Activated naive CD8-positive, alpha-beta T cell treated with anti-CD3 and anti-CD28 coated beads, Interleukin-2, amount 50 U/mL, for 24 hours (primary cell): ENCODE results near the gene CPTP.
"Not testable (repeated sequence)": the region's sequence is repeated elsewhere in the genome, so short reads cannot be mapped to it uniquely, and the experiment has no call there.

Source experiments
- ATAC-seq: fragments of 150-1000 bp; cut with Tn5 transposase; one replicate; pipeline ENCODE4 v1.10.0; 2021
- DNase-seq: peaks from one replicate; pipeline ENCODE4 v3.0.0; 2021
- H3K27ac Mint-ChIP-seq: one replicate; pipeline ENCODE4 v1.8.0; 2021; ENCODE audit warnings: mild to moderate bottlenecking, mixed read lengths
- H3K27me3 Mint-ChIP-seq: one replicate; pipeline ENCODE4 v1.8.0; 2021; ENCODE audit warnings: mixed read lengths
- H3K36me3 Mint-ChIP-seq: one replicate; pipeline ENCODE4 v1.8.0; 2021; ENCODE audit warnings: low read depth, mixed read lengths
- H3K4me1 Mint-ChIP-seq: one replicate; pipeline ENCODE4 v1.8.0; 2021; ENCODE audit warnings: mixed read lengths
- H3K4me3 Mint-ChIP-seq: one replicate; pipeline ENCODE4 v1.8.0; 2021; ENCODE audit warnings: mild to moderate bottlenecking, moderate library complexity, mixed read lengths
- H3K9me3 Mint-ChIP-seq: one replicate; pipeline ENCODE4 v1.8.0; 2021; ENCODE audit warnings: mixed read lengths

Gene CPTP

DNA sequence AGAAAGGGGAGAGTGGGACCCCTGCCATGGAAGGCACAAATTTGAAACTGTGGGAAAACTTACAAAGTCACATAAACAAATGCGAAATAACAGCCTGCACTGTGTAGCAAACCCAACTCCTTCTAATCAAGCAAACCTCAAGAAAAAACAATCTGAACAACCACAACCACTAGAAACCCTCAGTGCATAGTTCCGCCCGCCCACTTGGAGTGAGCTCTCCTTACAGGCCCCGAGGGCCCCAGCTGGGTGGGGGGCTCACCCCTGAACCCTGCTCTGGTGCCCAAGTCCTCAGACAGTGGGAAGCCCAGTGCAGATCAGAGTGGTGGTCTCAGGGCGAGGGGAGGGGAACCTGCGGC is 34.7 kb downstream of the CPTP start:
- Mint-ChIP-seq H3K36me3 (no peaks in the 10 kb centered on the region), H3K27me3 (peaks cover 5% of the 10 kb centered on the region), H3K4me3 (no peak overlapping the region), H3K4me1 (peaks cover 13% of the 10 kb centered on the region), H3K27ac (no peak overlapping the region), H3K9me3 (no peaks in the 10 kb centered on the region)
- DNase-seq: no peak
- ATAC-seq: no peak

DNA sequence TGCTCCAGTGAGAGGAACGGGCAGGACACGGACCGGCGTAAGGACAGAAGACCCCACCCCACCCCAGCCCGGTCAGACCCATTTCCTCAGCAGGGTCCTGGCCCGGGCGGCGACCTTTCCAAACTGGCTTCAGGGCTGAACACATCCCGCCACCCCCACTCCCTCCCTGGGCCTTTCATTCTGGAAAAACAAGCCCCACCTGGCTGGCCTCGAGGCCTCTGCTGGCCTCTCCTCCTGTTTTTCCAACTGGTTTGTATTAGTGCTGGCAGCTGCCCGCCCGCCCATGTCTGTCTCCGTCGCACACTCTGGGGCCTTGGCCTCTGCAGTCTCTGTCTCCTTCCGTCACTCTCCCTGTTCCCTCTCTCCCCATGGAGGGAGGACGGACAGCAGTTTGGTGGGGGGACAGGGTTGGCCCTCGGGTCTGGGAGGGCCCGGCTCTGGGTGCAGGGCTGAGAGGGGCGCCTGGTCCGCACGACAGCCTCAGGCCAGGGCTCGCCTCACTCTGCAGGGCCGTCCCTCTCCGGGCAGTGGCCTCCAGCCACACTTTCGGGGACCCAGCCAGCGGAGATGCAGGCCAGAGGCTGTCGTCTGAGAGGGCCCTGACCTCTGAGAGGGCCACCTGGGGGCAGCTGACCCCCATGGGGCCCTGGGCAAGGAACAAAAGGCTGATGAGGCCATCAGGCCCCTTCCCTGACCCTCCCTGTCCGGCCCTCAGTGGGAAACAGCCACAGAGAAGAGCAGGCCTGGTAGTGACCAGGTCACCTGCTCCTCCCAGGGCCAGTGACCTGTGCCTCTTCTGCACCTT is 35.3 kb downstream of the CPTP start:
- ATAC-seq (no peak), DNase-seq (no peak)
- Mint-ChIP-seq H3K36me3 (no peaks in the 10 kb centered on the region), H3K4me1 (peaks cover 12% of the 10 kb centered on the region), H3K9me3 (no peaks in the 10 kb centered on the region), H3K27me3 (peaks cover 3% of the 10 kb centered on the region), H3K27ac (no peak overlapping the region), H3K4me3 (no peak overlapping the region)

DNA sequence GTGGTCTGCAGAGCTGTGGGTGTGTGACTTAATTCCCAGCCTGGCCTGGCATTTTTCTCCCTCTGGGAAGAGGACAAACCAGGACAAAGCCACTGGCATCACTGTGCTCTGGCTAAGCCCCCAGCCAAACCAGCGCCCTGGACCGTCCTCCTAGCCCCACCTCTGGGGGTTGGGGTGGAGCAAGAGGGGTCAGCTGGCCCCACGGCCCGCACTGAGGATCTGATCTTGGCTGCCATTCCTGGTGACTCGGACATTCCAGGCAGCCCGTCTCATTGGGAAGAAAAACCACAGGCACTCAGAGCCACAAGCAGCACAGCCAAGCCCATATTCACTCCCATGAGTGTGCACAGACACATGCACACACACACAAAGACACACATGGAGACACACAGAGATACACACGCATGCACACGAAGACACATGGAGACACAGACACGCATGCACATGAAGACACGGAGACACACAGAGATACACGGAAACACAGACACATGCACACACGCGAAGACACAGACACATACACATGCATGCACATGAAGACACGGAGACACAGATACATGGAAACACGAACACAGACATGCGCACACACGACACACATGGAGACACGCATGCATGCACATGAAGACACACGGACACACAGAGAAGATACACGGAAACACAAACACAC is 36.0 kb downstream of the CPTP start:
- Mint-ChIP-seq H3K27me3 (peaks cover 3% of the 10 kb centered on the region), H3K27ac (no peak overlapping the region), H3K9me3 (no peaks in the 10 kb centered on the region), H3K4me3 (no peak overlapping the region), H3K4me1 (peaks cover 12% of the 10 kb centered on the region), H3K36me3 (no peaks in the 10 kb centered on the region)
- no peak for ATAC-seq
- DNase-seq: no peak

DNA sequence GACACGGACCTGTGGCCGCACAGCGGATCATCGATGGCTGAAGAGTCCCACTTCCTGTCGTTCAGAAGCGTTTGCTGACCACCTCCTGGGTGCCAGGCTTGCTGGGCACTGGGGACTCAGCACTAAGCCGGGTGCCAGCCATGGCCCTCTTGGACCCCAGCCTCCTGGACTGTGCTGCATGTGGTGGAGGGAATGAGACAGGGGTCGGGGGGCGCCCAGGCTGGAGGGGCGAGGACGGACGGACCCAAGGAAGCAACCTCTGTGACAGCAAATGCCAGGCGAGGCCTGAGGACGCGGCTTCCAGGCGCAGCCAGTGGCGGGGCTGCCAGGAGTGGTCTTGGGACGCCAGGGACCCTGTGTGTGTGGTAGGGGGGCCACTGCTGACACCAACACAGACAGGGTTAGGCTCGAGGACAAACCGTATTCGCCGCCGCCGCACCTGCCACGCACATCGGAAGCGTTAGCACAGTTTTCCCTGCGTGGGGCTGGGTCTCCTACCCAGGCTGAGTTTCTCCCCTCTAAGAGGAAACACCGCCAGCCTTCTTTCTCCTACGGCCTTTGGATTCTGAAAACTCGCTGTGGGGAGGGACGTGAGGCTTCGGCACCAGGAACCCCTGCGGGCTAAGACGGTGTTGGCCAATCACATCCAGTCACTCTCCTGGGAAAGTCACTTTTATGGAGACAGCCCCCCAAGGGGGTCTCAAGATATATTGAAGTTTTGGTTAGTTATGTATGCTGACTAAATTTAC is 36.8 kb downstream of the CPTP start:
- ATAC-seq (no peak), DNase-seq (no peak)
- H3K4me1 Mint-ChIP-seq: peaks cover 12% of the 10 kb centered on the region
- no peak overlapping the region for H3K4me3 Mint-ChIP-seq
- H3K27ac Mint-ChIP-seq: no peak overlapping the region
- H3K9me3 Mint-ChIP-seq: no peaks in the 10 kb centered on the region
- H3K27me3 Mint-ChIP-seq: peaks cover 3% of the 10 kb centered on the region
- H3K36me3 Mint-ChIP-seq: no peaks in the 10 kb centered on the region

DNA sequence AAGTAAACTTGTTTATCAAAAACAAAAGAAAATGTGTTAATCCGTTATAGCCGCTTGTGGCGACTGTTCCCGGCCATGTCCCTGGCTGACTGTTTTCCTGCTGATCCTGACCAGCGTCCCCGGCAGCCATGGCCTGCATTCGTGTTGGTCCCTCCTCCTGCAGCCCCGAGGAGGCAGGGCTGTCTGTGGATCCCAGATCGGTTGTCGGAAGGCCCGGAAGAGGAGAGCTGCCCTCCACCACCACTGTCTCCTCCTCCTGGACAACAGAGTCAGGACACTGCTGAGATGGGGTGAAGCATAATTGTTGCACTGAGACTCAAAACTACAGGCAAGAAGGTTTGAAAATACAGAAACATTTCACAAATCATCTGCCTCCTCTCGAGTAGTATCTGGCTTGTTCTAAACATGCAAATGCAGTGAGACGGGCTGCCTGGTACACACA is 37.4 kb downstream of the CPTP start:
- ATAC-seq: no peak
- Mint-ChIP-seq H3K4me3 (no peak overlapping the region), H3K9me3 (no peaks in the 10 kb centered on the region), H3K4me1 (peaks cover 12% of the 10 kb centered on the region), H3K36me3 (no peaks in the 10 kb centered on the region), H3K27ac (no peak overlapping the region), H3K27me3 (peaks cover 3% of the 10 kb centered on the region)
- no peak for DNase-seq

DNA sequence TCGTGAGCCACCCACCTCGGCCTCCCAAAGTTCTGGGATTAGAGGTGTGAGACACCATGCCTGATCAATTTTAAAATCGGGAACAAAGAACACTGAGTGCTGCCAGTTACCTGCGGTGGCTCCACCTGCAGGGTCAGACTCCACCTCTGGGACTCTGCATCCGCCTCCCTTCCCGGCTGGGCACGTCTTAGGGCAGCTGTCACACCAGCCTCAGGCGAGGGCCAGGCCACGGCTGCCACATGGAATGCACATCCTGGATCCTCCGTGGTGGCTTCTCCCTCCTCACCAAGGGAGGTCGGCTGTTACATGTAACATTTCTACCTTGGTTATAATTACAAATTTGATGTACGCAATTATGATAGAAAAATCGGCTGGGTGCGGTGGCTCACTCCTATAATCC is 39.7 kb downstream of the CPTP start:
- no peak for DNase-seq
- H3K36me3 Mint-ChIP-seq: no peaks in the 10 kb centered on the region
- H3K4me3 Mint-ChIP-seq: no peak overlapping the region
- no peak for ATAC-seq
- H3K27me3 Mint-ChIP-seq: peaks cover 2% of the 10 kb centered on the region
- no peaks in the 10 kb centered on the region for H3K9me3 Mint-ChIP-seq
- no peak overlapping the region for H3K27ac Mint-ChIP-seq
- H3K4me1 Mint-ChIP-seq: peaks cover 2% of the 10 kb centered on the region

DNA sequence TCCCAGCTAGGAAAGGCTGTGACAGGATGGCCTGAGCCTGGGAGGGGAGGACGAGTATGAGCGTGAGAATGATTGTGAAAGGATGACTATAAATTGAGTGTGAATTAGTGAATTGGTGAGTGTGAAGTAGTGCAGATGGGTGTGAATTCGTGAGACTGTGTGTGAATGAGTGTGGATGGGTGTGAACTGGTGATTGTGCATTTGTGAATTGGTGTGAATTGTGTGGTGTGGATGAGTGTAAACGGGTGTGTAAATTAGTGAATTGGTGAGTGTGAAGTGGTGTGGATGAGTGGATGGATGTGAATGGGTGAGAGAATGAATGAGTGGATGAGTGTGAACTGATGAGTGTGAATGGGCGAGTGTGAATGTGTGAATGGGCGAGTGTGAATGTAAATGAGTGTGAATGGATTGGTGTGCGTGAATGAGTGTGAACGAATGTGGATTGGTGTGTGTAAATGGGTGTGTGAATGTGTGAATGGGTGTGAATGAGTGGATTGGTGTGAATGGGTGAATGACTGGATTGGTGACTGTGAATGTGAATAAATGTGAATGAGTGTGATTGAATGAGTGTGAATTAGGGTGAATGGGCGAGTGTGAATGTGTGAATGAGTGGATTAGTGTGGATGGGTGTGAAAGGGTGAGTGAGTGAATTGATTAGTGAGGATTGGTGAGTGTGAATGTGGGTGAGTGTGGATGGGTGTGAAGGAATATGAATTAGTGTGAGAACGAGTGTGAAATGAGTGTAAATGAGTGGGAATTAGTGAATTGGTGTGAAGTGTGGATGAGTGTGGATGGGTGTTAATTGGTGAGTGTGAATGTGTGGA is 41.5 kb downstream of the CPTP start:
- no peaks in the 10 kb centered on the region for H3K9me3 Mint-ChIP-seq
- H3K27me3 Mint-ChIP-seq: no peaks in the 10 kb centered on the region
- no peak overlapping the region for H3K27ac Mint-ChIP-seq
- peaks cover 4% of the 10 kb centered on the region for H3K4me1 Mint-ChIP-seq
- H3K36me3 Mint-ChIP-seq: no peaks in the 10 kb centered on the region
- DNase-seq (no peak), ATAC-seq (no peak)
- no peak overlapping the region for H3K4me3 Mint-ChIP-seq

DNA sequence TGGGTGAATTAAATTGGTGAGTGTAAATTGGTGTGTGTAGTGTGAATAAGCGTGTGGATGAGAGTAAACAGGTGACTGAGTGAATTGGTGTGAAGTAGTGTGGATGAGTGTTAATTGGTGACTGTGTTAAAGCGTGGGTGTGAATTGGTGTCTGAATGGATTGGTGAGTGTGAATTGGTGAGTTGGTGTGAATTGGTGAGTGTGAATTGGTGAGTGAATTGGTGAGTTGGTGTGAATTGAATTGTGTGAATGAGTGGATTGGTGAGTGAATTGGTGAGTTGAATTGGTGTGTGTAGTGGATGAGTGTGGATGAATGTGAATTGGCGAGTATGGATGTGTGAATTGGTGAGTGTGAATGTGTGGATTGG is 42.1 kb downstream of the CPTP start:
- Mint-ChIP-seq H3K27ac (no peak overlapping the region), H3K4me3 (no peak overlapping the region), H3K4me1 (peaks cover 9% of the 10 kb centered on the region), H3K27me3 (no peaks in the 10 kb centered on the region), H3K36me3 (no peaks in the 10 kb centered on the region), H3K9me3 (no peaks in the 10 kb centered on the region)
- DNase-seq (no peak), ATAC-seq (no peak)

DNA sequence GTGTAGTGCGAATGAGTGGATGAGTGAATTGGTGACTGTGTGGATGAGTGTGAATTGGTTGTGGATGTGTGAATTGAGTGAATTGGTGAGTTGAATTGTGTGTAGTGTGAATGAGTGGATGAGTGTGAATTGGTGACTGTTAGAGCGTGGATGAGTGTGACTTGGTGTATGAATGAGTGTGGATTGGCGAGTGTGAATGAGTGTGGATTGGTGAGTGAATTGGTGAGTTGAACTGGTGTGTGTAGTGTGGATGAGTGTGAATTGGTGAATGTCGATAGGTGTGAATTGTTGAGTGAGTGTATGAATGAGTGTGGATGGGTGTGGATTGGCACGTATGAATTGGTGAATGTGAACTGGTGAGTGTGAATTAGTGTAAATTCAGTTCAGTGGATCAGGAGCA is 42.7 kb downstream of the CPTP start:
- H3K4me1 Mint-ChIP-seq: peaks cover 16% of the 10 kb centered on the region
- no peak for DNase-seq
- H3K9me3 Mint-ChIP-seq: no peaks in the 10 kb centered on the region
- H3K27ac Mint-ChIP-seq: no peak overlapping the region
- no peaks in the 10 kb centered on the region for H3K27me3 Mint-ChIP-seq
- no peak for ATAC-seq
- H3K36me3 Mint-ChIP-seq: no peaks in the 10 kb centered on the region
- no peak overlapping the region for H3K4me3 Mint-ChIP-seq

DNA sequence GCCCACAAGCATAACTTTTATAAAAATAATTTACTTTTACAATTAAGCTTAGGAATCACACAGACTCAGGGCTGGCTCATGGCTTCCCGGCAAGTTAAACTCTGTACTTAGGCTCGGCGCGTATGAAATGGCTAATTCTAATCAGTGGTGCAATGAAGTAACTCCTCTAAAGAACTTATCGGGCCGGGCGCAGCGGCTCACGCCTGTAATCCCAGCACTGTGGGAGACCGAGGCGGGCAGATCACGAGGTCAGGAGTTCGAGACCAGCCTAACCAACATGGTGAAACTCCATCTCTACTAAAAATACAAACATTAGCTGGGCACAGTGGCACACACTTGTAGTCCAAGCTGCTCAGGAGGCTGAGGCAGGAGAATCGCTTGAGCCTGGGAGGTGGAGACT is 45.5 kb downstream of the CPTP start:
- not testable (repeated sequence) for H3K9me3 Mint-ChIP-seq, H3K4me3 Mint-ChIP-seq, H3K27ac Mint-ChIP-seq, H3K27me3 Mint-ChIP-seq, DNase-seq, H3K36me3 Mint-ChIP-seq, ATAC-seq
- peaks cover 30% of the 10 kb centered on the region for H3K4me1 Mint-ChIP-seq

DNA sequence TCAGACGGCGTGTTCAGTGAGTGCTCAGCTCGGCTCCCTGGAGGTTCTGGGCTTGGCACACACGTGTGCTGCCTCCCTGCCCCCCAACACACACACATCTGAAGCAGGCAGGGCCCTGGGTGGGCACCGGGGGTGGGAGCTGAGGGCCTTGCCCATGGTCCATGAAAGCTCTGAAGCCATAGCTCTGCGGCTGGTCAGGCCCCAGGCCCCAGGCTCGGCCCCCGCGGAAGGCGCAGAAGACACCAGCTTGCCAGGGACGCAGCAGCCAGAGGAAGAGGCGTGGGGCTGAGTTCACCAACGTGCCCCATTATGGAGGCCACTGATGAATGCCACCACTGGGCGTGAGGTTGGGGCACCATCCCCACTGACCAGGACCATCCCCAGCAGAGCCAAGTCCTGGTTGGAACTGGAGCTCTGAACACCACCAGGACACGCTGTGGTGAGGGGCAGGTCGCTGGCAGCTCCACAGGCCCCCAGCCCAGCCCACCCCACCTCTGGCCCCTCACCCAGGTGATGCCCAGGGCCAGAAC is 46.2 kb downstream of the CPTP start:
- no peak overlapping the region for H3K4me3 Mint-ChIP-seq
- no peak overlapping the region for H3K27ac Mint-ChIP-seq
- peaks cover 2% of the 10 kb centered on the region for H3K36me3 Mint-ChIP-seq
- H3K4me1 Mint-ChIP-seq: peaks cover 33% of the 10 kb centered on the region
- H3K9me3 Mint-ChIP-seq: no peaks in the 10 kb centered on the region
- DNase-seq (no peak), ATAC-seq (no peak)
- no peaks in the 10 kb centered on the region for H3K27me3 Mint-ChIP-seq

DNA sequence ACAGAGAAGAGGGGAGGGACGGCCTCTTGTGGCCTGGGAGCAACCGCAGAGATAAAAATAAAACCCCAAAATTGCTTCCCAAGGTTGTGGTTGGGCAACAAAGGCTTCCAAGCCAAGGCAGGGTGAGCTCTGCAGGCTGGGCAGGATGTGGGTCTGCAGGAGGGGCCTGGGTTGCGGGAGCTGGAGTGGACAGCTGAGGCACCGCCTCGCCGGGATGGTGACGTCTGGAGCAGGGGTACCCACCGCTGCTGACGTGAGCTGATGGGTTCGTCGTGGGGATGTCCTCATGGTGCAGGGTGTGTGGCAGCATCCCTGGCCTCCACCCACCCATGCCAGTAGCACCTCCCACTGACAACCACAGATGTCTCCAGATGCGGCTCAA is 46.8 kb downstream of the CPTP start:
- peaks cover 36% of the 10 kb centered on the region for H3K4me1 Mint-ChIP-seq
- H3K36me3 Mint-ChIP-seq: peaks cover 2% of the 10 kb centered on the region
- no peaks in the 10 kb centered on the region for H3K9me3 Mint-ChIP-seq
- DNase-seq (peak; percentile 54), ATAC-seq (peak; percentile 5)
- no peaks in the 10 kb centered on the region for H3K27me3 Mint-ChIP-seq
- H3K4me3 Mint-ChIP-seq: peak overlapping the region; percentile 6
- no peak overlapping the region for H3K27ac Mint-ChIP-seq

DNA sequence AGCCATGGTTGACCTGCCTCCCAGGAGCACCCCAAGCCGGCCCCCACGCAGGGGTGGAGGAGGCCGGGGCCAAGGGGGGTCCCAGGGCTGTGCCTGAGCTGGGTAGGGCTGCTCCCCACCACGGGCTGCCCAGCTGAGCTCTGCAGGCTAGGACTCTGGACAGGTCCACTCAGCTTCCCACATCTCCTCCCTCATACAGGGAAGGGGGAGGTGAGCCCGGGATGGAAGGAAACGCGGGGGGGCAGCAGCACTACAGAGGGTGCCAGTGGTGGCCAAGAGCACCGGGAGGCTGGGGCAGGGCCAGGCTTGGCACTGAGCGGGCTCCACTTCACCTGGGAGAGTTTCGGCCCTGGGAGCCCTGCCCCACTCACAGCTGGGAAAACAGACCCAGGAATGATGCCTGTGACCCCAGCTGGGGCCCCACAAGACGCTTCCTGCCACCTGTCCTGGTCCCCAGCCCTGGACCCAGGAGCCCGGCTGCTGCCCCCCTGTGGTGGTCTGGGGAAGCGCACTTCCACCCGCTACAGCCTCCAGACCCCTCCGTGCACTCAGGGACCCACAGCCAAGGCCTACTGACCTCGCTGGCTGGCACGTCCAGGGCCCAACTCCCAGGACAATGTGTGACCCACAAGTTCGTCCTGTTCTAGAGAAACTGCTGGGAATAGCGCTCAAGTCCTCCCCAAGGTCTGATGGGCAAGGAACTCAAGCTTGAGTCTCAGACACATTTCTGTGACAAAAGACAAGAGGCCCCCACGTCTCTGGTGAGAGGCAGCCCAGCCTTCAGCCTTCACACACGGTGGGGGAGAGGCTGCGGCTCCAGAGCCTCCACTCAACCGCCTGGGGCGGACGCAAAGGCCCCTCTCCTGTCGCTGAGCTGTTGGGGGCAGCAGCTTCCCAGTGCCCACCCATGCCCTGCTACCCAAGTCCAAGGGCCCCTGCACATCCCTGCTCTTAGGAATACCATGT is 47.4 kb downstream of the CPTP start:
- peak; percentile 90 for DNase-seq
- H3K4me1 Mint-ChIP-seq: peaks cover 36% of the 10 kb centered on the region
- H3K27ac Mint-ChIP-seq: peak overlapping the region; percentile 29
- H3K36me3 Mint-ChIP-seq: peaks cover 2% of the 10 kb centered on the region
- no peaks in the 10 kb centered on the region for H3K27me3 Mint-ChIP-seq
- H3K9me3 Mint-ChIP-seq: no peaks in the 10 kb centered on the region
- ATAC-seq: peak; percentile 35
- peak overlapping the region; percentile 51 for H3K4me3 Mint-ChIP-seq
